DOHH2 (cell line): ENCODE results near the gene GYPC.

ENCODE experiments used
- H3F3A ChIP-seq: fragments of 200-600 bp; sonication (generic), shearing (Covaris generic); 2 replicates; pipeline ENCODE4 v1.6.0; 2016; ENCODE audit warnings: antibody characterized with exemption, mild to moderate bottlenecking; ENCODE audit not compliant: control insufficient read depth, insufficient read depth
- H3K27ac ChIP-seq: fragments of 200-600 bp; sonication (generic); 2 replicates; pipeline ENCODE4 v1.5.1; 2014; ENCODE audit warnings: low read depth, mild to moderate bottlenecking, low read length, moderate library complexity
- H3K27me3 ChIP-seq: fragments of 200-600 bp; sonication (generic); 2 replicates; pipeline ENCODE4 v1.6.1; 2014; ENCODE audit warnings: mild to moderate bottlenecking, low read length, mixed read lengths; ENCODE audit not compliant: control insufficient read depth
- H3K36me3 ChIP-seq: fragments of 200-600 bp; sonication (generic); 2 replicates; pipeline ENCODE4 v1.6.1; 2014; ENCODE audit warnings: mild to moderate bottlenecking, low read length, moderate library complexity, mixed read lengths; ENCODE audit not compliant: control insufficient read depth
- H3K4me1 ChIP-seq: fragments of 200-600 bp; sonication (generic); 2 replicates; pipeline ENCODE4 v1.6.1; 2014; ENCODE audit warnings: mild to moderate bottlenecking, low read length, mixed read lengths; ENCODE audit not compliant: control insufficient read depth
- H3K4me2 ChIP-seq: fragments of 200-600 bp; sonication (generic); 2 replicates; pipeline ENCODE4 v1.6.0; 2014; ENCODE audit warnings: mild to moderate bottlenecking, low read length, moderate library complexity
- H3K4me3 ChIP-seq: fragments of 200-600 bp; sonication (generic); 2 replicates; pipeline ENCODE4 v1.5.1; 2014; ENCODE audit warnings: mild to moderate bottlenecking, low read length, mixed read lengths
- H3K79me2 ChIP-seq: fragments of 200-600 bp; sonication (generic); 2 replicates; pipeline ENCODE4 v1.6.1; 2014; ENCODE audit warnings: mild to moderate bottlenecking, low read length, mixed read lengths; ENCODE audit not compliant: control insufficient read depth
- H3K9me2 ChIP-seq: fragments of 200-600 bp; sonication (generic); replicated peaks from 2 replicates; pipeline ENCODE4 v1.6.1; 2014; ENCODE audit warnings: mild to moderate bottlenecking, low read length, mixed read lengths; ENCODE audit not compliant: control insufficient read depth
- H3K9me3 ChIP-seq: fragments of 200-600 bp; sonication (generic); 2 replicates; pipeline ENCODE4 v1.6.1; 2014; ENCODE audit warnings: antibody characterized with exemption, low read length, mixed read lengths; ENCODE audit not compliant: control insufficient read depth, insufficient read depth
- H4K20me1 ChIP-seq: fragments of 200-600 bp; sonication (generic); 2 replicates; pipeline ENCODE4 v1.6.0; 2014; ENCODE audit warnings: low read depth, mild to moderate bottlenecking, antibody characterized with exemption, low read length, moderate library complexity; ENCODE audit not compliant: control insufficient read depth, insufficient read depth
- CTCF ChIP-seq: fragments of 200-600 bp; sonication (generic); IDR thresholded peaks from one replicate; pipeline ENCODE4 v1.5.1; 2014; ENCODE audit warnings: antibody characterized with exemption, mild to moderate bottlenecking, low read depth, low read length; ENCODE audit not compliant: poor library complexity, severe bottlenecking
- EZH2phosphoT487 ChIP-seq: fragments of 200-600 bp; sonication (generic); IDR thresholded peaks from 2 replicates; pipeline ENCODE4 v1.6.1; 2017; ENCODE audit warnings: borderline replicate concordance, mild to moderate bottlenecking, antibody characterized with exemption, low read length, moderate library complexity, mixed read lengths

Gene GYPC

GRCh38 chr2:126650994-126651393 is 5.0 kb upstream of the GYPC start:
- H3K4me1 ChIP-seq, result peaks cover 9% of the 10 kb centered on the region
- H3K36me3 ChIP-seq, result no peaks in the 10 kb centered on the region; the same call in 1 of the 2 replicates
- no peaks in the 10 kb centered on the region for H3K9me2 ChIP-seq
- no peak overlapping the region for H3K4me3 ChIP-seq
- H3F3A ChIP-seq, result no peaks in the 10 kb centered on the region
- peaks cover under 1% of the 10 kb centered on the region; the same call in 1 of the 2 replicates for H3K79me2 ChIP-seq
- H4K20me1 ChIP-seq, result no peaks in the 10 kb centered on the region
- no peaks in the 10 kb centered on the region for H3K27me3 ChIP-seq
- no peaks in the 10 kb centered on the region for H3K9me3 ChIP-seq
- H3K4me2 ChIP-seq, result no peak overlapping the region
- TF ChIP-seq EZH2phosphoT487, result no peak
- TF ChIP-seq CTCF, result no peak
- no peak overlapping the region for H3K27ac ChIP-seq

- Histone ChIP-seq H3K36me3 (no peaks in the 10 kb centered on the region; the same call in 1 of the 2 replicates), H4K20me1 (no peaks in the 10 kb centered on the region), H3F3A (no peaks in the 10 kb centered on the region), H3K79me2 (peaks cover 14% of the 10 kb centered on the region), H3K9me2 (no peaks in the 10 kb centered on the region), H3K4me3 (no peak overlapping the region), H3K4me2 (no peak overlapping the region), H3K4me1 (peaks cover 10% of the 10 kb centered on the region), H3K9me3 (no peaks in the 10 kb centered on the region), H3K27me3 (no peaks in the 10 kb centered on the region), H3K27ac (no peak overlapping the region)
- TF ChIP-seq EZH2phosphoT487, result no peak
- TF ChIP-seq CTCF, result no peak
Measured at GRCh38 chr2:126652323-126652891, 3.6 kb upstream of the GYPC start.

GRCh38 chr2:126653109-126653508 is 2.8 kb upstream of the GYPC start:
- H3K4me1 ChIP-seq, result peaks cover 17% of the 10 kb centered on the region
- TF ChIP-seq EZH2phosphoT487 (no peak), CTCF (no peak)
- H3K36me3 ChIP-seq, result peaks cover 3% of the 10 kb centered on the region
- H3K9me2 ChIP-seq, result no peaks in the 10 kb centered on the region
- no peaks in the 10 kb centered on the region for H4K20me1 ChIP-seq
- H3K27ac ChIP-seq, result no peak overlapping the region
- H3K9me3 ChIP-seq, result no peaks in the 10 kb centered on the region
- no peaks in the 10 kb centered on the region for H3K27me3 ChIP-seq
- H3K79me2 ChIP-seq, result peaks cover 21% of the 10 kb centered on the region
- H3F3A ChIP-seq, result no peaks in the 10 kb centered on the region
- H3K4me3 ChIP-seq, result no peak overlapping the region
- no peak overlapping the region for H3K4me2 ChIP-seq
